PFSK-1 (cell line): ENCODE results near the gene CRTAC1.

ENCODE experiments used
- REST ChIP-seq, 2 experiments: IDR thresholded peaks; 2 replicates each; pipeline versions ENCODE4 v1.6.1 to v1.8.0; 2011 to 2012; ENCODE audit warnings: low read depth in 2 of 2, low read length in 2 of 2, control low read depth in 1 of 2, inconsistent platforms in 1 of 2, mild to moderate bottlenecking in 1 of 2, moderate library complexity in 1 of 2; ENCODE audit not compliant: insufficient read depth in 1 of 2
- TAF1 ChIP-seq: IDR thresholded peaks from 2 replicates; pipeline ENCODE4 v1.6.1; 2012; ENCODE audit warnings: low read length, control low read depth, borderline replicate concordance; ENCODE audit not compliant: insufficient read depth

- TF ChIP-seq REST (IDR thresholded peaks at IDR 0.05; ENCODE audit: insufficient read depth in 1 of 2, low read depth in 2 of 2, low read length in 2 of 2) (no peak), TAF1 (no peak)
These were observed 27.9 kb upstream of the CRTAC1 start for GRCh38 chr10:98058295-98058694.
